NB4 (cell line): Measurements from ENCODE around the gene CD209.

Experiments
- DNase-seq: peaks from one replicate; pipeline ENCODE4 v3.0.0; 2010; ENCODE audit warnings: low read depth
- H3K4me3 ChIP-seq: one replicate; pipeline ENCODE4 v1.5.1; 2011; ENCODE audit warnings: mild to moderate bottlenecking, low read depth, low read length, moderate library complexity
- CTCF ChIP-seq: IDR thresholded peaks from one replicate; pipeline ENCODE4 v1.5.1; 2012; ENCODE audit warnings: low read depth, low read length
- MYC ChIP-seq: IDR thresholded peaks from 2 replicates; pipeline ENCODE4 v1.6.1; 2011; ENCODE audit warnings: low read depth, low read length
- POLR2A ChIP-seq: IDR thresholded peaks from 2 replicates; pipeline ENCODE4 v1.6.1; 2011; ENCODE audit warnings: mild to moderate bottlenecking; ENCODE audit not compliant: insufficient read length; ENCODE audit errors: extremely low read depth
- TF ChIP-seq, protein P1 (sequence below): IDR thresholded peaks from 2 replicates; pipeline ENCODE4 v1.6.1; 2011; ENCODE audit warnings: low read depth, low read length

CD209 gene

GRCh38 chr19:7739801-7740681 lies 7.3 kb downstream of the CD209 start:
- no peak for TF ChIP-seq CTCF
- no peak for TF ChIP-seq MYC
- TF ChIP-seq, protein P1, sequence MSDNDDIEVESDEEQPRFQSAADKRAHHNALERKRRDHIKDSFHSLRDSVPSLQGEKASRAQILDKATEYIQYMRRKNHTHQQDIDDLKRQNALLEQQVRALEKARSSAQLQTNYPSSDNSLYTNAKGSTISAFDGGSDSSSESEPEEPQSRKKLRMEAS: no peak
- no peak for TF ChIP-seq POLR2A
- H3K4me3 ChIP-seq: no peak overlapping the region
- no peak for DNase-seq

GRCh38 chr19:7739211-7739755 lies 8.1 kb downstream of the CD209 start:
- TF ChIP-seq POLR2A: no peak
- TF ChIP-seq, protein P1: no peak
- no peak for TF ChIP-seq CTCF
- TF ChIP-seq MYC: no peak
- H3K4me3 ChIP-seq: no peak overlapping the region
- no peak for DNase-seq

GRCh38 chr19:7738023-7738422 lies 9.3 kb downstream of the CD209 start:
- TF ChIP-seq CTCF (no peak), POLR2A (no peak), MYC (no peak)
- TF ChIP-seq, protein P1: no peak
- H3K4me3 ChIP-seq: no peak overlapping the region

DNA sequence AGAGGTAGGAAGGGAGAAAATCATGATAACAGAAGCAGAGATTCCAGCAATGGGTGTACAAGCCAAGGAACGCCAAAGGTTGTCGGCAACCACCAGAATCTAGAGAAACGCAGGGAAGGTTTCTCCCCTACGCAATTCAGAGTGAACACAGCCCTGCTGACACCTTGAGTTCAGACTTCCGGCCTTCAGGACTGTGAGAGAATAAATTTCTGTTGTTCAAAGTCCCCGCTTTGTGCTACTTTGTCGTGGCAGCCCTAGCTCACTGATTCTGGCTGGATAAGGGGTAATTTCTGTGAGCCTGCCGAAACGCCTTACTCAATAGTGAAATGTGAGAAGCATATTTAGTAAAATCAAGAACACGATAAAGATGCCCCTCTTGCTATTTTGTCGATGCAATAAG lies 10.1 kb downstream of the CD209 start:
- H3K4me3 ChIP-seq: no peak overlapping the region
- DNase-seq: no peak
- TF ChIP-seq POLR2A (no peak), CTCF (no peak), MYC (no peak)
- TF ChIP-seq, protein P1: no peak

More at GRCh38 chr19:7738023-7738422, 9.3 kb downstream of the CD209 start:
- no peak for DNase-seq

DNA sequence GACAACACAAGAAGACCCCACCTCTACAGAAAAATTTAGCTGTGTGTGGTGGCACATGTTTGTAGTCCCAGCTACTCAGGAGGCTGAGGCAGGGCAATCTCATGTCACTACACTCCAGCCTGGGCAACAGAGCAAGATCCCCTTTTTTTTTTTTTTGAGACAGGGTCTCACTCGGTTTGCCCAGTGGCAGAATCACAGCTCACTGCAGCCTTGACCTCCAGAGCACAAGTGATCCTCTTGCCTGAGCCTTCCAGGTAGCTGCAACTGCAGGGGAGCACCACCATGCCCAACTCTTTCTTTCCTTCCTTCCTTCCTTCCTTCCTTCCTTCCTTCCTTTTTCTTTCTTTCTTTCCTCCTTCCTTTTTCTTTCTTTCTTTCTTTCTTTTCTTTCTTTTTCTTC lies 11.2 kb downstream of the CD209 start:
- no peak overlapping the region for H3K4me3 ChIP-seq
- DNase-seq: no peak
- TF ChIP-seq, protein P1: no peak
- TF ChIP-seq MYC: no peak
- TF ChIP-seq POLR2A: no peak
- TF ChIP-seq CTCF: no peak
